A673 (cell line): ENCODE results near the gene ANKRD29.

Source experiments
- EZH2 ChIP-seq: fragments of 200-600 bp; sonication (generic); IDR thresholded peaks from 2 replicates; pipeline ENCODE4 v1.6.1; 2017; ENCODE audit warnings: borderline replicate concordance, low read depth, mild to moderate bottlenecking, mixed read lengths, antibody characterized with exemption, low read length; ENCODE audit not compliant: poor library complexity, severe bottlenecking
- TF ChIP-seq, protein P1 (sequence below): fragments of 300-800, 200-600 bp; sonication (generic); conservative IDR thresholded peaks from 2 replicates; pipeline ENCODE4 v1.5.1; 2017; ENCODE audit warnings: low read depth, mild to moderate bottlenecking, antibody characterized with exemption, low read length, moderate library complexity, mixed read lengths

- TF ChIP-seq, protein P1, sequence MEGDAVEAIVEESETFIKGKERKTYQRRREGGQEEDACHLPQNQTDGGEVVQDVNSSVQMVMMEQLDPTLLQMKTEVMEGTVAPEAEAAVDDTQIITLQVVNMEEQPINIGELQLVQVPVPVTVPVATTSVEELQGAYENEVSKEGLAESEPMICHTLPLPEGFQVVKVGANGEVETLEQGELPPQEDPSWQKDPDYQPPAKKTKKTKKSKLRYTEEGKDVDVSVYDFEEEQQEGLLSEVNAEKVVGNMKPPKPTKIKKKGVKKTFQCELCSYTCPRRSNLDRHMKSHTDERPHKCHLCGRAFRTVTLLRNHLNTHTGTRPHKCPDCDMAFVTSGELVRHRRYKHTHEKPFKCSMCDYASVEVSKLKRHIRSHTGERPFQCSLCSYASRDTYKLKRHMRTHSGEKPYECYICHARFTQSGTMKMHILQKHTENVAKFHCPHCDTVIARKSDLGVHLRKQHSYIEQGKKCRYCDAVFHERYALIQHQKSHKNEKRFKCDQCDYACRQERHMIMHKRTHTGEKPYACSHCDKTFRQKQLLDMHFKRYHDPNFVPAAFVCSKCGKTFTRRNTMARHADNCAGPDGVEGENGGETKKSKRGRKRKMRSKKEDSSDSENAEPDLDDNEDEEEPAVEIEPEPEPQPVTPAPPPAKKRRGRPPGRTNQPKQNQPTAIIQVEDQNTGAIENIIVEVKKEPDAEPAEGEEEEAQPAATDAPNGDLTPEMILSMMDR = no peak
- no peak for TF ChIP-seq EZH2
Observed at GRCh38 chr18:23664674-23665073, 2.0 kb upstream of the ANKRD29 start.
